Fibroblast of villous mesenchyme (primary cell): ENCODE measurements around the gene WNT9B. TPM values are rescaled to one million over a fixed set of nuclear protein-coding genes. Genes with fewer than 3 reads are reported as not detected.
A peak's percentile ranks its signal among the peaks of the same experiment; 100 is the strongest.
"Not testable (repeated sequence)": the region's sequence is repeated elsewhere in the genome, so short reads cannot be mapped to it uniquely, and the experiment has no call there.

Experiments
- DNase-seq: peaks from one replicate; pipeline ENCODE4 v3.0.0-alpha.2; 2010; ENCODE audit warnings: low read depth
- H3K4me3 ChIP-seq: 2 replicates; pipeline ENCODE4 v1.5.1; 2011; ENCODE audit warnings: low read depth, mild to moderate bottlenecking, low read length
- total RNA-seq: library from RNA; depleted of rRNA; stranded (reverse); fragments of >200 nt; gene quantifications from 2 replicates; pipeline ENCODE4 v1.2.3, GENCODE V29; 2012
- TF ChIP-seq, protein P1 (sequence below): IDR thresholded peaks from 2 replicates; pipeline ENCODE4 v1.5.1; 2012; ENCODE audit warnings: low read depth, mild to moderate bottlenecking, low read length; ENCODE audit not compliant: insufficient read depth

Gene WNT9B
- total RNA-seq, 1 donor = not detected

DNA sequence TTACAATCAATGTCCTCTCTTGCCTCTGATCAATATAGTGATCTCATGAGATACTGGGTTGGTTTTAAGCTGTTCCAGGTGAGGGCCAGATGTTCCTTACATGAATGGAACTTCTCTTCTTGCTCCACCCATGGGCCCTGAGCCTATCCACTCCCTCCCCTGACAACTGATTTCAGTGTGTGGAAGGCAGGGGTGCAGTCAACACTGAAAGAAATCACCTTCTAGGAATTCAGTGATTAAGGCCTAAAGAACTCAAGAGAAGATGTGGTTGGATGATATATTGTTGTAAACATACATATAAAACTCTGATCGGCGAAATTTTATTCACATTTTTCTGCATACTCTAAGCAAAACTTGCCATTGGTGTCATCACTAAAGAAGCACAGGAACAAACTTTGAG lies 64.8 kb downstream of the WNT9B start:
- TF ChIP-seq, protein P1, sequence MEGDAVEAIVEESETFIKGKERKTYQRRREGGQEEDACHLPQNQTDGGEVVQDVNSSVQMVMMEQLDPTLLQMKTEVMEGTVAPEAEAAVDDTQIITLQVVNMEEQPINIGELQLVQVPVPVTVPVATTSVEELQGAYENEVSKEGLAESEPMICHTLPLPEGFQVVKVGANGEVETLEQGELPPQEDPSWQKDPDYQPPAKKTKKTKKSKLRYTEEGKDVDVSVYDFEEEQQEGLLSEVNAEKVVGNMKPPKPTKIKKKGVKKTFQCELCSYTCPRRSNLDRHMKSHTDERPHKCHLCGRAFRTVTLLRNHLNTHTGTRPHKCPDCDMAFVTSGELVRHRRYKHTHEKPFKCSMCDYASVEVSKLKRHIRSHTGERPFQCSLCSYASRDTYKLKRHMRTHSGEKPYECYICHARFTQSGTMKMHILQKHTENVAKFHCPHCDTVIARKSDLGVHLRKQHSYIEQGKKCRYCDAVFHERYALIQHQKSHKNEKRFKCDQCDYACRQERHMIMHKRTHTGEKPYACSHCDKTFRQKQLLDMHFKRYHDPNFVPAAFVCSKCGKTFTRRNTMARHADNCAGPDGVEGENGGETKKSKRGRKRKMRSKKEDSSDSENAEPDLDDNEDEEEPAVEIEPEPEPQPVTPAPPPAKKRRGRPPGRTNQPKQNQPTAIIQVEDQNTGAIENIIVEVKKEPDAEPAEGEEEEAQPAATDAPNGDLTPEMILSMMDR = no peak
- H3K4me3 ChIP-seq = no peak overlapping the region
- peak; percentile 43 for DNase-seq

DNA sequence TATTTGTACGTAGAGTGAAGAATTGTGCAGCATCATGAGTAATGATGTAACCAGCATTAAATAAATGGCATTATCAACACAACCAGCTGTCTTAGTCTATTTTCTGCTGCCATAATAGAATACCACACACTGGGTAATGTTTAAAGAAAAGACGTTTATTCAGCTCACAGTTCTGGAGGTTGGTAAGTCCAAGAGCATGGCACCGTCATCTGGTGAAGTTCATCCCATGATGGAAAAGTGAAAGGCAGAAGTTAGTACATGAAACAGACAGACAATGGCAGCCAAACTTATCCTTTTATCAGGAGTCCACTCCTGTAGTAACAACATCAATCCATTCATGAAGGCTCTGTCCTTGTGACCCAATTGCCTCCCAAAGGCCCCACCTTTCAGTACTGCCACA lies 65.2 kb downstream of the WNT9B start:
- DNase-seq = no peak
- TF ChIP-seq, protein P1 = no peak
- H3K4me3 ChIP-seq = no peak overlapping the region

DNA sequence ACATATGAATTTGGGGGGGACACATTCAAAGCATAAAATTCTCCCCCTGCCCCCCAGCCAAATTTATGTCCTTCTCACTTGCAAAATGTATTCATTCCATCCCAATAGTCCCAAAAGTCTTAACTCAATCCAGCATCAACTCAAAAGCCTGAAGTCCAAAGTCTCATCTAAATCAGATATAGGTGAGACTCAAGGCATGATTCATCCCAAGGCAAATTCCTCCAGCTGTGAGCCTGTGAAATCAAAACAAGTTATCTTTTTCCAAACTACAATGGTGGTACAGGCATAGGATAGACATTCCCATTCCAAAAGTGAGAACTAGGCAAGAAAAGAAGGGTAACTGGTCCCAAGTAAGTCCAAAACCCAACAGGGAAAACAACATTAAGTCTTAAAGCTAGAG lies 65.7 kb downstream of the WNT9B start:
- DNase-seq = no peak
- H3K4me3 ChIP-seq = no peak overlapping the region
- TF ChIP-seq, protein P1 = no peak

DNA sequence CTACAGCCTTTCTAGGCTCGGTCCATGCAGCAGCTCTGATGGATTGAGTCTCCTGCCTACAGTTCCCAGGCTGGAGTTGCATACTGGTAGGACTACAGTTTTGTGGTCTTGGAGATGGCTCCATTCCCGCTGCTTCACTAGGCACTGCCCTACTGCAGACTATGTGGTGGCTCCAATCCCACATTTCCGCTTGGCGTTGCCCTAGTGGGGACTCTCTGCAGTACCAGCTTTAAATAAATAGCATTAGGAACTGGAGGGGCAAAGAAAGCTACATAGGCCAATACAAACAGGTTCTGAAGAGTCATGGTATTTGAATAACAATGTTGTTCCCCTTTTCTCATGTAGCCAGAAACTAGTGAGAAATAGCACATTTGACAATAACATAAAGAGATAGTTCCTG lies 66.1 kb downstream of the WNT9B start:
- no peak for DNase-seq
- TF ChIP-seq, protein P1 = no peak
- no peak overlapping the region for H3K4me3 ChIP-seq

DNA sequence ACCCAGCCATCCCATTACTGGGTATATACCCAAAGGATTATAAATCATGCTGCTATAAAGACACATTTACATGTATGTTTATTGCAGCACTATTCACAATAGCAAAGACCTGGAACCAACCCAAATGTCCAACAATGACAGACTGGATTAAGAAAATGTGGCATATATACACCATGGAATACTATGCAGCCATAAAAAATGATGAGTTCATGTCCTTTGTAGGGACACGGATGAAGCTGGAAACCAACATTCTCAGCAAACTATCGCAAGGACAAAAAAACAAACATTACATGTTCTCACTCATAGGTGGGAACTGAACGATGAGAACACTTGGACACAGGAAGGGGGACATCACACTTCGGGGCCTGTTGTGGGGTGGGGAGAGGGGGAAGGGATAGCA lies 70.6 kb downstream of the WNT9B start:
- H3K4me3 ChIP-seq, DNase-seq: not testable (repeated sequence)

DNA sequence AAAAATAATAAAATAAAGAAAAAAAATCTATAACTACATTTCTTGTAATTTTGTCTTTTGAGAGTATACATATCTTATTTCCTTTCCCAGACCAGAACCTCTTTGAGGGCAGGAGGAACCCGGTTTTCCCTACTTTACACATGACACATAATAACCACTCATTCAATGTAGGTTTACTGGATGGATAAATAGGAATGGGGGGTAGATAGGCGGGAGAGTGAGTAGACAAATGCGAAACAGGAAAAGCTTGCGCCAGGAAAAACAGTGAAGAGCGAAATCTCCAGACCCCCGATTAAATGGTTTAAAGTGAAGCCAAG lies 71.1 kb downstream of the WNT9B start:
- TF ChIP-seq, protein P1 = no peak
- peak overlapping the region; percentile 99 for H3K4me3 ChIP-seq
- DNase-seq = no peak

DNA sequence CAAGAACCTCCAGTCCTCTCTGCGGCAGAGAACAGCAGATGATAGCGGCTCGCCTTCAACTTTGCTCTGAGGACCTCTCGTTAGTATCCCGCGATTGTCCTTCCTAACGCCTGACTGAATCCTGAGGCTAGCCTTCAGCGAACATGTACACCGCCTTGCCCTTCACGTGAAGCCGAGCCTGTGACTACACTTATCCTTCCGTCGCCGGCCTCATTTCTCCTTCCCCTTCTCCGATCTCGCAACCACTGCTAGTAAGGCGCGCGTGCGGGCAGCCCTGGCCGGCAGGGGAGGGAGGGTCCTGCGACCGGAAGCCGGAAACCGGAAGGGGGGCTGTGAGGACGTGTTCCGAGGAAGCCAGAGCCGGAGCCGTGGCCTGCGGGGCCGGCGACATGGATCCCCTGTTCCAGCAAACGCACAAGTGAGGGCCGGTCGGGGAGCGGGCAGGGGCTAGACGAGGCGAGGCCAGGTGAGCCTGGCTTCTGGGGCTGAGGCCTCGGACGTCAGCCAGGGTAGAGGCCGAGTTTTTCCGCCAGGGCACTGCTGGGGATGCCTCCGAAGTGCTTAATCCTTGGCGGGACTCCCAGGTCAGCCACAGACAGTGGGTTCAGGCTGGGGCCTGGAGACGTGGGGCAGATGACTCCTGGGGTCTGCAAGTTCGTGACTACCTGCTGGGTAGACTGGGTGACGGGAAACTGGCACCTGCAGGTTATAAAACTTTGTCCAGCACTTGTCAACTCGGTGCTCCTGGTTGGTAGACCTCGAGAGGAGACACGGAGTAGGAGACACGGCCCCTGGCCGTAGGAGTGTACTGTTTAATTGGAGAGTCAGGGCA lies 71.6 kb downstream of the WNT9B start, which contains the start of gene GOSR2:
Gene GOSR2 (plus strand): TSS at position 357 of the 832 bp plus-strand sequence. CDS start 33 bp downstream, at position 390.
- H3K4me3 ChIP-seq = peak within 1 kb of the TSS; percentile 99
- TF ChIP-seq, protein P1 = no peak

More for the DNA sequence above, 71.6 kb downstream of the WNT9B start, which contains the start of gene GOSR2:
- DNase-seq = peak; percentile 92
